GM12892 (cell line): Measurements from ENCODE around the gene GNG2.

ENCODE experiments used
- DNase-seq: peaks from one replicate; pipeline ENCODE4 v3.0.0; 2011; ENCODE audit not compliant: insufficient read length
- FAIRE-seq: peaks from 2 replicates; lab custom pipeline; 2011; peaks lifted over from hg19 to GRCh38; lab: Jason Lieb, UNC
- POLR2A ChIP-seq: IDR thresholded peaks from 2 replicates; pipeline ENCODE4 v1.6.1; 2011; ENCODE audit warnings: low read depth, low read length, control low read depth
- POLR2AphosphoS5 ChIP-seq: IDR thresholded peaks from 2 replicates; pipeline ENCODE4 v1.6.1; 2011; ENCODE audit warnings: low read depth, low read length, control low read depth
- TAF1 ChIP-seq: IDR thresholded peaks from 2 replicates; pipeline ENCODE4 v1.6.1; 2011; ENCODE audit warnings: low read depth, mild to moderate bottlenecking, control low read depth, low read length, borderline replicate concordance

Gene GNG2

GRCh38 chr14:51860825-51861499 lies 550 bp downstream of the GNG2 start:
- DNase-seq (no peak), FAIRE-seq (no peak)
- TF ChIP-seq POLR2A (no peak), TAF1 (no peak), POLR2AphosphoS5 (no peak; the same call in 1 of the 2 replicates)

GRCh38 chr14:51862176-51862796 lies 1.9 kb downstream of the GNG2 start:
- peak; percentile 72 for FAIRE-seq
- TF ChIP-seq POLR2A (no peak), POLR2AphosphoS5 (no peak), TAF1 (no peak)
- no peak for DNase-seq

- TF ChIP-seq POLR2AphosphoS5: no peak
- no peak for TF ChIP-seq TAF1
- TF ChIP-seq POLR2A: no peak
Measured at GRCh38 chr14:51862860-51863259, 2.4 kb downstream of the GNG2 start.

GRCh38 chr14:51865953-51866747 lies 5.7 kb downstream of the GNG2 start:
- TF ChIP-seq POLR2A: no peak
- DNase-seq (no peak), FAIRE-seq (no peak)

More at GRCh38 chr14:51862860-51863259, 2.4 kb downstream of the GNG2 start:
- FAIRE-seq: no peak
- no peak for DNase-seq

GRCh38 chr14:51867741-51868140 lies 7.3 kb downstream of the GNG2 start:
- no peak for DNase-seq
- no peak for FAIRE-seq

GRCh38 chr14:51868405-51868804 lies 8.0 kb downstream of the GNG2 start:
- no peak for DNase-seq
- peak; percentile 30 for FAIRE-seq
- TF ChIP-seq POLR2A (no peak), POLR2AphosphoS5 (no peak), TAF1 (no peak)

More at GRCh38 chr14:51867741-51868140, 7.3 kb downstream of the GNG2 start:
- TF ChIP-seq POLR2AphosphoS5 (no peak), POLR2A (no peak), TAF1 (no peak)

GRCh38 chr14:51869411-51870100 lies 9.1 kb downstream of the GNG2 start:
- DNase-seq (no peak), FAIRE-seq (peak; percentile 90)
- TF ChIP-seq POLR2AphosphoS5 (no peak), POLR2A (no peak), TAF1 (no peak)

GRCh38 chr14:51870606-51871005 lies 10.2 kb downstream of the GNG2 start:
- DNase-seq: no peak
- no peak for TF ChIP-seq TAF1
- TF ChIP-seq POLR2A: no peak
- no peak for TF ChIP-seq POLR2AphosphoS5
- FAIRE-seq: no peak

GRCh38 chr14:51871846-51872245 lies 11.4 kb downstream of the GNG2 start:
- DNase-seq (no peak), FAIRE-seq (peak; percentile 81)
- TF ChIP-seq POLR2A: no peak

GRCh38 chr14:51872396-51872795 lies 12.0 kb downstream of the GNG2 start:
- DNase-seq: no peak
- TF ChIP-seq TAF1: no peak
- TF ChIP-seq POLR2AphosphoS5: no peak
- TF ChIP-seq POLR2A: no peak
- FAIRE-seq: no peak

GRCh38 chr14:51873221-51873893 lies 12.9 kb downstream of the GNG2 start:
- TF ChIP-seq POLR2AphosphoS5: no peak
- TF ChIP-seq TAF1: no peak
- TF ChIP-seq POLR2A: no peak
- FAIRE-seq (peak; percentile 95), DNase-seq (peak; percentile 23)

- no peak for DNase-seq
- TF ChIP-seq POLR2A (no peak), POLR2AphosphoS5 (no peak), TAF1 (no peak)
- no peak for FAIRE-seq
Measured at GRCh38 chr14:51877810-51878209, 17.4 kb downstream of the GNG2 start.
